Measurements from ENCODE around the gene ST3GAL4.

The ST3GAL4 gene

DNA sequence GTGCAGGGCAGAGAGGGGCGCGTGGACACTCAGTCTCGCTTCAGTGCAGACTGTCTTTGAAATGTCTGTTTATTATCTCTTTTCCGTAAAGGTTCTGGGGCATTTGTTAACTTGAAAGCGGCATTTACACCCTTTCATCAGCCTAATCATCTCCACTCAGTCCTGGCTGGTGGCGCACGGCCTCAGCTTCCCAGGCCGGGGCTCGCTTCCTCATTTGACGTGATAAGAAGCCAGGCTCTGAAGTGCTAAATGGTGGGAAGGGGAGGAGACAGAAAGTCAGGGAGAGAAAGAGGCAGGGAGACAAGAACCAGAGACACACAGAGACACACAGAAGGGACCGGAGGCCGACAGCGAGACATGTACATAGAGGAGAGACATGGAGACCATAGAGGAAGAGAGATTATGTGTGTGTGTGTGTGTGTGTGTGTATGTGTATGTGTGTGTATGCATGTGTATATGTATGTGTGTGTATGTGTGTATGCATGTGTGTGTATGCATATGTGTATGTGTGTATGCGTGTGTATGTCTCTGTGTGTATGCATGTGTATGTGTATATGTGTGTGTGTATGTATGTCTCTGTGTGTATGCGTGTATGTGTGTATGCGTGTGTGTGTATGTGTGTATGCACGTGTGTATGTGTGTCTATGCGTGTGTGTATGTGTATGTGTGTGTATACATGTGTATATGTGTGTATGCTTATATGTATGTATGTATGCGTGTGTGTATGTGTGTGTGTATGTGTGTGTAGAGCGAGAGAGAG lies 101.5 kb downstream of the ST3GAL4 start:
- Histone ChIP-seq H3K4me1 (ENCODE audit: control insufficient read depth, insufficient read depth, low read length) (no peaks in the 10 kb centered on the region), H3K4me3 (ENCODE audit: low read length in 2 of 2) (no peak overlapping the region), H3K27ac (ENCODE audit: low read length) (no peak overlapping the region), H3K9me3 (ENCODE audit: control insufficient read depth in 2 of 2, low read length in 2 of 2) (no peaks in the 10 kb centered on the region), H3K9ac (ENCODE audit: low read length in 2 of 2) (no peak overlapping the region), H3K27me3 (ENCODE audit: control insufficient read depth in 1 of 2, insufficient read depth in 2 of 2, low read length in 2 of 2) (peaks cover 21 to 23% of the 10 kb centered on the region in 2 donors), H3K36me3 (ENCODE audit: control insufficient read depth in 2 of 2, insufficient read depth in 2 of 2, low read length in 2 of 2) (no peaks in the 10 kb centered on the region)

DNA sequence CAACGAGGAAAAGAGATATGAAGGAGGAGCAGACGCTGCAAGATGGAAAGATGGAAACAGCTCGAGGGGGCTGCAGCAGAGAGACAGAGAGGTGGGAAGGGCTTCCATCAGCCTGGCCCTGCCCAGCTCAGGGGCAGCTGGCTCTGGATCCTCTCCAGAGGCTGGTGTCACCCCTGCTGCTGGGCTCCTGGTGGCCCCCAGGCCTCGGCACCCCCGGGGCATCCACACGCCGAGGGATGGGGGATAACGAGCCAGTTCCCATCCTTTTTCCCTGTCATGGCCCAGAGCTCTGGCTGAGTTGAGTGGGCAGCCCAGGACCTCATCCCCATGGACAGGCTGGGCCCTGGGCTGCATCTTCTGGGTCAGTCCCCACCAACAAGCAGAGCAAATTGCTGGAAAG lies 102.3 kb downstream of the ST3GAL4 start:
- Histone ChIP-seq H3K4me1 (ENCODE audit: control insufficient read depth, insufficient read depth, low read length) (no peaks in the 10 kb centered on the region), H3K27ac (ENCODE audit: low read length) (no peak overlapping the region), H3K9ac (ENCODE audit: low read length in 2 of 2) (no peak overlapping the region), H3K4me3 (ENCODE audit: low read length in 2 of 2) (no peak overlapping the region), H3K27me3 (ENCODE audit: control insufficient read depth in 1 of 2, insufficient read depth in 2 of 2, low read length in 2 of 2) (peaks cover 22 to 23% of the 10 kb centered on the region in 2 donors), H3K9me3 (ENCODE audit: control insufficient read depth in 2 of 2, low read length in 2 of 2) (no peaks in the 10 kb centered on the region), H3K36me3 (ENCODE audit: control insufficient read depth in 2 of 2, insufficient read depth in 2 of 2, low read length in 2 of 2) (no peaks in the 10 kb centered on the region)

DNA sequence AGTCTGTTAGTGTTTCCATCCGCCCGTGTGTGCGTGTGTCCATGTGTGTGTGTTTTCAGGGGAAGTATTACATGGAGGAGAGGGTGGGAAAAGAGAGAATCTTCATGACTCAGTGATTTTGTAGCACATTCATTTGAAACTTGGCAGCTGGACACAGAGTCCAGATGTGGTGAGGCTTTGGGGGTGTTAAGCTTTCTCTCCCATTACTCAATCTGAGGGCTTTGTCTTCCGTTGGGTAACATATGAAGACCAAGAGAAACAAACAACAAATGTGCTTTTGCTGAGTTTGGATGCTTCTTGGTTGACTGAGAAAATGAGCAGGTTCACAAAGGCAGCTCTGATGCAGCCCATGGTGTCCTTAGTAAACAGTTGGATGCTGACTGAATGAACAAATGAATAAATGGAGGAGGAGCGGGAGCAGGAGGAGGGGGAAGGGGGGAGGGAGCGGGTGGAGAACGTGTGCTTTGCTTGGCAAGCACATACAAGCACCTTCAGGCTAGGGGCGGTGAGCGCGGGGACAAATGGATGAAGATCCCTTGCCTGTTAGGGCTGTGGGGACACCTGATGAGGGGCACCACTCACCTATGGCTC lies 104.3 kb downstream of the ST3GAL4 start:
- Histone ChIP-seq H3K9ac (ENCODE audit: low read length in 2 of 2) (no peak overlapping the region), H3K9me3 (ENCODE audit: control insufficient read depth in 2 of 2, low read length in 2 of 2) (no peaks in the 10 kb centered on the region), H3K4me1 (ENCODE audit: control insufficient read depth, insufficient read depth, low read length) (no peaks in the 10 kb centered on the region), H3K4me3 (ENCODE audit: low read length in 2 of 2) (no peak overlapping the region), H3K36me3 (ENCODE audit: control insufficient read depth in 2 of 2, insufficient read depth in 2 of 2, low read length in 2 of 2) (no peaks in the 10 kb centered on the region), H3K27ac (ENCODE audit: low read length) (no peak overlapping the region), H3K27me3 (ENCODE audit: control insufficient read depth in 1 of 2, insufficient read depth in 2 of 2, low read length in 2 of 2) (peaks cover 9 to 18% of the 10 kb centered on the region in 2 donors)

DNA sequence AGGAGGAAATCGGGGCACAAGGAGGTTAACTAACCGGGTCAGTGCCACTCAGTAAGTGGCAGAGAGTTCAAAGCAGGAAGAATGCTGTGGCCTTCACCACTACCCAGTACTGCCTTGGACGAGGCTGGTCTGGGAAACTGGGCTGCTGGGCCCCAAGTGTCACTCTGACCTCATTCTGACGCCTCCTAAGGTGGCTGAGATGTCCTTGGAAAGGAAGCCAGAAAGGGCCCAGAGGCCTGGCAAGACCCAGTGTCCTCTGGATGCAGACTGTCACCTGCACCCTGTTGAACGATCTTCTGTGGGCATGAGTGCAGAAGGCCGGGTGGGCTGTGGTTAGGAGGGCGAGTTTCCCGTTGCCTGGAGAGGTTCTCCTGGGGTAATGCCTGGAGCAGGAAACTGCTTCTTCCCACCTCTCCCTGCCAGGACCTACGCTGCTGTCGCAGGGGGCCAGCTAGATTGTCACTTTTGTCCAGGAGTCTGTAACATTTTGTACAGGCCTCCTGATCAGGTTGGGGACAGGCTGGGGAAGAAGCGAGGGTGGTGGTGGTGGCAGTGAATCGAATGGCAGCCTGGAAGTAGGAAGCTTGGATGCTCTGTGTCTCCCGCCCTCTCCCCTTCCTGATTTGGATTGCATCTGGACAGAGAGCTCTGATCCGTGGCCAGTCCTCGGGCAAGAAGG lies 105.1 kb downstream of the ST3GAL4 start:
- Histone ChIP-seq H3K9me3 (ENCODE audit: control insufficient read depth in 2 of 2, low read length in 2 of 2) (no peaks in the 10 kb centered on the region), H3K4me1 (ENCODE audit: control insufficient read depth, insufficient read depth, low read length) (peaks cover 3% of the 10 kb centered on the region), H3K27ac (ENCODE audit: low read length) (no peak overlapping the region), H3K4me3 (ENCODE audit: low read length in 2 of 2) (no peak overlapping the region), H3K36me3 (ENCODE audit: control insufficient read depth in 2 of 2, insufficient read depth in 2 of 2, low read length in 2 of 2) (no peaks in the 10 kb centered on the region), H3K9ac (ENCODE audit: low read length in 2 of 2) (no peak overlapping the region), H3K27me3 (ENCODE audit: control insufficient read depth in 1 of 2, insufficient read depth in 2 of 2, low read length in 2 of 2) (peaks cover 9 to 16% of the 10 kb centered on the region in 2 donors)

DNA sequence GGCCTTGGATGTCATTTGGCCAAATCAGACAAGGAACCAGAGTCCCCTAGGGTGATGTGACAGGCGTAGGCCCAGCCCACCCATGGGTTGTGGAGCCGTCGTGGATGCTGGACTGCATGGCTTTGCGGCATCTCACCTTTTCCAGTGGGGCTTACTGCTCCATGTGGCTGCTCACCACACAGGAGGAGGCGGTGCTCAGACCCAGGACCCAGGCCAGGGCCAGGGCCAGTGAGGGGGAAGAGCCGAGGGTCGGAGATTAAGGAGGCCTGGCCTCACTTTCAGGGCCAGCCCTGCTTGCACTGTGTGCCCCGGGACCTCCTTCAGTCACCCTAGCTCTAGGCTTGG lies 105.6 kb downstream of the ST3GAL4 start:
- H3K9me3 ChIP-seq (ENCODE audit: control insufficient read depth in 2 of 2, low read length in 2 of 2) = no peaks in the 10 kb centered on the region
- H3K9ac ChIP-seq (ENCODE audit: low read length in 2 of 2) = no peak overlapping the region
- H3K4me1 ChIP-seq (ENCODE audit: control insufficient read depth, insufficient read depth, low read length) = peaks cover 4% of the 10 kb centered on the region
- H3K4me3 ChIP-seq (ENCODE audit: low read length in 2 of 2) = no peak overlapping the region
- H3K27ac ChIP-seq (ENCODE audit: low read length) = no peak overlapping the region
- H3K36me3 ChIP-seq (ENCODE audit: control insufficient read depth in 2 of 2, insufficient read depth in 2 of 2, low read length in 2 of 2) = no peaks in the 10 kb centered on the region
- peaks cover 9 to 16% of the 10 kb centered on the region in 2 donors for H3K27me3 ChIP-seq (ENCODE audit: control insufficient read depth in 1 of 2, insufficient read depth in 2 of 2, low read length in 2 of 2)

DNA sequence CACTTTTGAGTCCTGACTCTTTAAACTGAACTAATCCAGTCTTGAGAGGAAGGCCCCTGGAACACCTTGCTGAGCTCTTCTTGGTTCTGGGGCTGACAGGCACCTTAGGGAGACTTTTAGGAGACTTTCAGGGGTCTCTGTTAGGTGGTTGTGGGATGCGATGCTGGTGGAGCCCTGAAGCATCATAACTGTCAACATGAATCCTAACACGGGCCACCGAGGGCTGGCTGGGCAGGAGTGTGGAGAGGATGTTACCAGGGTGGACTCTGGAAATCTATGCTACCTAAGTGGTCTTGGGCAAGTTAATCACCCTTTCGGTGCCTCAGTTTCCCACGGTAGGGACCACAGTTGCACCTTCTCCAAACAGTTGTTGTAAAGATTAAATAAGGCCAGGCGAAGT lies 106.5 kb downstream of the ST3GAL4 start:
- Histone ChIP-seq H3K4me3 (ENCODE audit: low read length in 2 of 2) (no peak overlapping the region), H3K36me3 (ENCODE audit: control insufficient read depth in 2 of 2, insufficient read depth in 2 of 2, low read length in 2 of 2) (no peaks in the 10 kb centered on the region), H3K9ac (ENCODE audit: low read length in 2 of 2) (no peak overlapping the region), H3K4me1 (ENCODE audit: control insufficient read depth, insufficient read depth, low read length) (peaks cover 4% of the 10 kb centered on the region), H3K27me3 (ENCODE audit: control insufficient read depth in 1 of 2, insufficient read depth in 2 of 2, low read length in 2 of 2) (peaks cover 3 to 16% of the 10 kb centered on the region in 2 donors), H3K27ac (ENCODE audit: low read length) (no peak overlapping the region), H3K9me3 (ENCODE audit: control insufficient read depth in 2 of 2, low read length in 2 of 2) (no peaks in the 10 kb centered on the region)

DNA sequence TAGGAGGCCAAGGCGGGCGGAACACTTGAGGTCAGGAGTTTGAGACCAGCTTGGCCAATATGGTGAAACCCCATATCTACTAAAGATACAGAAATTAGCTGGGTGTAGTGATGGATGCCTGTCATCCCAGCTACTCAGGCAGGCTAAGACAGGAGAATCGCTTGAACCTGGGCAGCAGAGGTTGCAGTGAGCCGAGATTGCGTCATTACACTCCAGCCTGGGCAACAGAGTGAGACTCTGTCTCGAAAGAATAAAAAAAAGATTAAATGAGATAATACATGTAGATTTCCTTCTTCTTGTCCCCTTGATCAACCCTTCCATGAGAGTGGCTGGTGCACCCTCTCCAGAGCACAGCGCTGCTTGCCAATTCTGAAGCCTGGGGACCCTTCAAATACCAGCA lies 106.9 kb downstream of the ST3GAL4 start:
- Histone ChIP-seq H3K4me1 (ENCODE audit: control insufficient read depth, insufficient read depth, low read length) (peaks cover 4% of the 10 kb centered on the region), H3K27me3 (ENCODE audit: control insufficient read depth in 1 of 2, insufficient read depth in 2 of 2, low read length in 2 of 2) (peaks cover 3 to 16% of the 10 kb centered on the region in 2 donors), H3K36me3 (ENCODE audit: control insufficient read depth in 2 of 2, insufficient read depth in 2 of 2, low read length in 2 of 2) (no peaks in the 10 kb centered on the region), H3K27ac (ENCODE audit: low read length) (no peak overlapping the region), H3K4me3 (ENCODE audit: low read length in 2 of 2) (no peak overlapping the region), H3K9me3 (ENCODE audit: control insufficient read depth in 2 of 2, low read length in 2 of 2) (no peaks in the 10 kb centered on the region), H3K9ac (ENCODE audit: low read length in 2 of 2) (no peak overlapping the region)
